ENCODE data around the gene LIFR.

GRCh38 chr5:38605610-38606009, 49.2 kb upstream of the LIFR start:
- TF ChIP-seq, protein P1, sequence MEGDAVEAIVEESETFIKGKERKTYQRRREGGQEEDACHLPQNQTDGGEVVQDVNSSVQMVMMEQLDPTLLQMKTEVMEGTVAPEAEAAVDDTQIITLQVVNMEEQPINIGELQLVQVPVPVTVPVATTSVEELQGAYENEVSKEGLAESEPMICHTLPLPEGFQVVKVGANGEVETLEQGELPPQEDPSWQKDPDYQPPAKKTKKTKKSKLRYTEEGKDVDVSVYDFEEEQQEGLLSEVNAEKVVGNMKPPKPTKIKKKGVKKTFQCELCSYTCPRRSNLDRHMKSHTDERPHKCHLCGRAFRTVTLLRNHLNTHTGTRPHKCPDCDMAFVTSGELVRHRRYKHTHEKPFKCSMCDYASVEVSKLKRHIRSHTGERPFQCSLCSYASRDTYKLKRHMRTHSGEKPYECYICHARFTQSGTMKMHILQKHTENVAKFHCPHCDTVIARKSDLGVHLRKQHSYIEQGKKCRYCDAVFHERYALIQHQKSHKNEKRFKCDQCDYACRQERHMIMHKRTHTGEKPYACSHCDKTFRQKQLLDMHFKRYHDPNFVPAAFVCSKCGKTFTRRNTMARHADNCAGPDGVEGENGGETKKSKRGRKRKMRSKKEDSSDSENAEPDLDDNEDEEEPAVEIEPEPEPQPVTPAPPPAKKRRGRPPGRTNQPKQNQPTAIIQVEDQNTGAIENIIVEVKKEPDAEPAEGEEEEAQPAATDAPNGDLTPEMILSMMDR (IDR thresholded peaks at IDR 0.05 in 8 of 11, conservative IDR thresholded peaks at IDR 0.05 in 3 of 11): no peak
- no peak for TF ChIP-seq POLR2A (IDR thresholded peaks at IDR 0.05)
